Right lung (tissue), 5 donors: ENCODE results near the gene ALLC. TPM values are rescaled to one million over a fixed set of nuclear protein-coding genes. Genes with fewer than 3 reads are reported as not detected.

ENCODE experiments used
- DNase-seq, 2 donors: peaks; one replicate each; pipeline ENCODE4 v3.0.0-alpha.2; 2013
- polyA plus RNA-seq, 5 donors: library from polyadenylated mRNA; unstranded; fragments of 120-200 nt; gene quantifications; one replicate each; pipeline versions ENCODE4 v1.2.1 to v1.2.3, GENCODE V29; 2013; ENCODE audit warnings: inconsistent platforms in 1 of 5, low replicate concordance in 1 of 5; ENCODE audit not compliant: insufficient read length in 5 of 5, insufficient read depth in 1 of 5

Gene ALLC
- polyA plus RNA-seq, 5 donors: not detected

GRCh38 chr2:3677436-3677835, 19.4 kb downstream of the ALLC start:
- no peak for DNase-seq

- DNase-seq: no peak
Observed at GRCh38 chr2:3678212-3678611, 20.2 kb downstream of the ALLC start.

GRCh38 chr2:3679180-3679579, 21.2 kb downstream of the ALLC start:
- no peak for DNase-seq

GRCh38 chr2:3679616-3680393, 21.8 kb downstream of the ALLC start:
- no peak for DNase-seq

GRCh38 chr2:3680548-3681345, 22.7 kb downstream of the ALLC start:
- no peak for DNase-seq

GRCh38 chr2:3681625-3682024, 23.6 kb downstream of the ALLC start:
- no peak for DNase-seq

GRCh38 chr2:3682811-3683210, 24.8 kb downstream of the ALLC start:
- no peak for DNase-seq

GRCh38 chr2:3683748-3684454, 25.9 kb downstream of the ALLC start:
- DNase-seq: no peak

GRCh38 chr2:3689998-3690748, 32.2 kb downstream of the ALLC start:
- no peak for DNase-seq

GRCh38 chr2:3692375-3692774, 34.4 kb downstream of the ALLC start:
- DNase-seq: peak in 1 of 2 donors; percentile 21

- peak; percentile 64 to 69 for DNase-seq
Observed at GRCh38 chr2:3696545-3696944, 38.5 kb downstream of the ALLC start.

- DNase-seq: no peak
Observed at GRCh38 chr2:3701071-3701470, 43.1 kb downstream of the ALLC start.

- no peak for DNase-seq
Observed at GRCh38 chr2:3703236-3703756, 45.3 kb downstream of the ALLC start, which contains the start of gene DCDC2C. Gene DCDC2C, plus strand, starts transcription at chr2:3703575. Its CDS starts 177 bp downstream, at chr2:3703752.

- no peak for DNase-seq
Observed at GRCh38 chr2:3703757-3704355, 45.9 kb downstream of the ALLC start.

- DNase-seq: no peak
Observed at GRCh38 chr2:3704692-3705091, 46.7 kb downstream of the ALLC start.

GRCh38 chr2:3705782-3706181, 47.8 kb downstream of the ALLC start:
- no peak for DNase-seq

GRCh38 chr2:3706892-3707291, 48.9 kb downstream of the ALLC start:
- DNase-seq: no peak

GRCh38 chr2:3708576-3708975, 50.6 kb downstream of the ALLC start:
- DNase-seq: no peak

- DNase-seq: no peak
Observed at GRCh38 chr2:3709225-3709624, 51.2 kb downstream of the ALLC start.

GRCh38 chr2:3712424-3712823, 54.4 kb downstream of the ALLC start:
- no peak for DNase-seq
